Central memory CD8-positive, alpha-beta T cell (primary cell): ENCODE results near the gene KLF1.
"Not testable (repeated sequence)": the region's sequence is repeated elsewhere in the genome, so short reads cannot be mapped to it uniquely, and the experiment has no call there.

Source experiments
- ATAC-seq: fragments of 150-1000 bp; cut with Tn5 transposase; replicated peaks from 2 replicates; pipeline ENCODE4 v1.10.0; 2022; ENCODE audit warnings: mild to moderate bottlenecking, moderate FRiP score, moderate number of reproducible peaks; ENCODE audit not compliant: poor library complexity, severe bottlenecking; ENCODE audit errors: extremely low read depth
- DNase-seq, 2 donors: peaks; one replicate each; pipeline ENCODE4 v3.0.0; 2021; ENCODE audit warnings: low spot score in 2 of 2
- H3K27ac Mint-ChIP-seq: one replicate; pipeline ENCODE4 v1.8.0; 2022; ENCODE audit warnings: low read depth, mild to moderate bottlenecking, moderate library complexity, mixed read lengths
- H3K27me3 Mint-ChIP-seq: one replicate; pipeline ENCODE4 v1.8.0; 2022; ENCODE audit warnings: mixed read lengths
- H3K36me3 Mint-ChIP-seq: one replicate; pipeline ENCODE4 v1.8.0; 2022; ENCODE audit warnings: mild to moderate bottlenecking, moderate library complexity, mixed read lengths; ENCODE audit not compliant: insufficient read depth
- H3K4me1 Mint-ChIP-seq: one replicate; pipeline ENCODE4 v1.8.0; 2022; ENCODE audit warnings: mixed read lengths
- H3K4me3 Mint-ChIP-seq: one replicate; pipeline ENCODE4 v1.8.0; 2022; ENCODE audit warnings: mild to moderate bottlenecking, moderate library complexity, mixed read lengths
- H3K9me3 Mint-ChIP-seq: one replicate; pipeline ENCODE4 v1.8.0; 2022; ENCODE audit warnings: mixed read lengths

The KLF1 gene

GRCh38 chr19:12913851-12914690 is 27.1 kb upstream of the KLF1 start:
- peaks cover 8% of the 10 kb centered on the region for H3K36me3 Mint-ChIP-seq
- no peaks in the 10 kb centered on the region for H3K9me3 Mint-ChIP-seq
- peak overlapping the region; percentile 80 for H3K27ac Mint-ChIP-seq
- peaks cover 17% of the 10 kb centered on the region for H3K4me1 Mint-ChIP-seq
- peak in 1 of 2 donors; percentile 28 for DNase-seq
- no peaks in the 10 kb centered on the region for H3K27me3 Mint-ChIP-seq
- peak; percentile 86 for ATAC-seq
- peak overlapping the region; percentile 63 for H3K4me3 Mint-ChIP-seq

GRCh38 chr19:12913011-12913561 is 26.1 kb upstream of the KLF1 start:
- Mint-ChIP-seq H3K27me3 (no peaks in the 10 kb centered on the region), H3K4me1 (peaks cover 10% of the 10 kb centered on the region), H3K9me3 (no peaks in the 10 kb centered on the region), H3K4me3 (no peak overlapping the region), H3K27ac (no peak overlapping the region), H3K36me3 (peaks cover 1% of the 10 kb centered on the region)
- DNase-seq = no peak
- no peak for ATAC-seq

GRCh38 chr19:12912571-12912970 is 25.6 kb upstream of the KLF1 start:
- Mint-ChIP-seq H3K36me3 (peaks cover 1% of the 10 kb centered on the region), H3K4me3 (no peak overlapping the region), H3K27ac (no peak overlapping the region), H3K27me3 (no peaks in the 10 kb centered on the region), H3K4me1 (peaks cover 10% of the 10 kb centered on the region), H3K9me3 (no peaks in the 10 kb centered on the region)
- DNase-seq (no peak), ATAC-seq (no peak)

GRCh38 chr19:12907166-12907565 is 20.2 kb upstream of the KLF1 start:
- DNase-seq = no peak
- H3K27me3 Mint-ChIP-seq = no peaks in the 10 kb centered on the region
- peaks cover 2% of the 10 kb centered on the region for H3K36me3 Mint-ChIP-seq
- no peaks in the 10 kb centered on the region for H3K4me1 Mint-ChIP-seq
- no peak for ATAC-seq
- no peak overlapping the region for H3K27ac Mint-ChIP-seq
- H3K4me3 Mint-ChIP-seq = no peak overlapping the region
- H3K9me3 Mint-ChIP-seq = no peaks in the 10 kb centered on the region

- peak; percentile 83 for ATAC-seq
- peak overlapping the region; percentile 51 for H3K27ac Mint-ChIP-seq
- H3K4me1 Mint-ChIP-seq = no peaks in the 10 kb centered on the region
- H3K36me3 Mint-ChIP-seq = peaks cover 16% of the 10 kb centered on the region
- no peaks in the 10 kb centered on the region for H3K9me3 Mint-ChIP-seq
- no peak for DNase-seq
- H3K4me3 Mint-ChIP-seq = no peak overlapping the region
- no peaks in the 10 kb centered on the region for H3K27me3 Mint-ChIP-seq
Observed at GRCh38 chr19:12899891-12900518, 13.0 kb upstream of the KLF1 start.

- Mint-ChIP-seq H3K36me3 (peaks cover 19% of the 10 kb centered on the region), H3K27me3 (no peaks in the 10 kb centered on the region), H3K4me3 (no peak overlapping the region), H3K4me1 (peaks cover 22% of the 10 kb centered on the region), H3K27ac (no peak overlapping the region), H3K9me3 (no peaks in the 10 kb centered on the region)
- no peak for DNase-seq
- ATAC-seq = no peak
Observed at GRCh38 chr19:12896460-12896859, 9.5 kb upstream of the KLF1 start.

- Mint-ChIP-seq H3K36me3 (peaks cover 22% of the 10 kb centered on the region), H3K27me3 (no peaks in the 10 kb centered on the region), H3K27ac (no peak overlapping the region), H3K4me1 (peaks cover 35% of the 10 kb centered on the region), H3K9me3 (no peaks in the 10 kb centered on the region), H3K4me3 (peak overlapping the region; percentile 35)
- no peak for ATAC-seq
- DNase-seq = no peak
Observed at GRCh38 chr19:12893582-12893981, 6.6 kb upstream of the KLF1 start.

GRCh38 chr19:12891553-12892021 is 4.6 kb upstream of the KLF1 start:
- ATAC-seq = no peak
- no peak for DNase-seq
- peak overlapping the region; percentile 95 for H3K27ac Mint-ChIP-seq

GRCh38 chr19:12890787-12891552 is 4.0 kb upstream of the KLF1 start, which contains the start of gene GCDH:
Gene GCDH (plus strand): TSS chr19:12891160. CDS start chr19:12891305, 145 bp downstream.
- Mint-ChIP-seq H3K36me3 (peaks cover 15% of the 10 kb centered on the region), H3K27me3 (no peaks in the 10 kb centered on the region), H3K27ac (peak within 1 kb of the TSS; percentile 95), H3K4me1 (peaks cover 39% of the 10 kb centered on the region), H3K4me3 (peak within 1 kb of the TSS; percentile 99), H3K9me3 (no peaks in the 10 kb centered on the region)
- ATAC-seq (peak; percentile 95), DNase-seq (peak; percentile 87 to 96)

More at GRCh38 chr19:12891553-12892021, 4.6 kb upstream of the KLF1 start:
- Mint-ChIP-seq H3K9me3 (no peaks in the 10 kb centered on the region), H3K4me1 (peaks cover 36% of the 10 kb centered on the region), H3K36me3 (peaks cover 16% of the 10 kb centered on the region), H3K4me3 (peak overlapping the region; percentile 99), H3K27me3 (no peaks in the 10 kb centered on the region)

GRCh38 chr19:12890299-12890786 is 3.3 kb upstream of the KLF1 start:
- peaks cover 40% of the 10 kb centered on the region for H3K4me1 Mint-ChIP-seq
- peaks cover 15% of the 10 kb centered on the region for H3K36me3 Mint-ChIP-seq
- peak overlapping the region; percentile 99 for H3K4me3 Mint-ChIP-seq
- H3K9me3 Mint-ChIP-seq, H3K27me3 Mint-ChIP-seq, ATAC-seq, DNase-seq: not testable (repeated sequence)
- peak overlapping the region; percentile 95 for H3K27ac Mint-ChIP-seq

GRCh38 chr19:12888006-12888603 is 1.1 kb upstream of the KLF1 start:
- peaks cover 34% of the 10 kb centered on the region for H3K4me1 Mint-ChIP-seq
- no peaks in the 10 kb centered on the region for H3K9me3 Mint-ChIP-seq
- no peaks in the 10 kb centered on the region for H3K27me3 Mint-ChIP-seq
- no peak for ATAC-seq
- no peak for DNase-seq
- H3K4me3 Mint-ChIP-seq = no peak overlapping the region
- H3K27ac Mint-ChIP-seq = no peak overlapping the region
- peaks cover 17% of the 10 kb centered on the region for H3K36me3 Mint-ChIP-seq

- Mint-ChIP-seq H3K4me1 (peaks cover 26% of the 10 kb centered on the region), H3K9me3 (no peaks in the 10 kb centered on the region), H3K4me3 (peak overlapping the region; percentile 71), H3K36me3 (peaks cover 20% of the 10 kb centered on the region), H3K27me3 (no peaks in the 10 kb centered on the region), H3K27ac (no peak overlapping the region)
- DNase-seq = no peak
- ATAC-seq = no peak
Observed at GRCh38 chr19:12886651-12886968, 391 bp downstream of the KLF1 start.
